HG02798 (cell line): Measurements from ENCODE around the gene ABITRAM.

ENCODE experiments used
- ATAC-seq: cut with Tn5 transposase; IDR thresholded peaks from one replicate; pipeline ENCODE4 v1.9.1; 2021; ENCODE audit warnings: mild to moderate bottlenecking; ENCODE audit not compliant: unreplicated experiment, poor library complexity

ABITRAM gene

DNA sequence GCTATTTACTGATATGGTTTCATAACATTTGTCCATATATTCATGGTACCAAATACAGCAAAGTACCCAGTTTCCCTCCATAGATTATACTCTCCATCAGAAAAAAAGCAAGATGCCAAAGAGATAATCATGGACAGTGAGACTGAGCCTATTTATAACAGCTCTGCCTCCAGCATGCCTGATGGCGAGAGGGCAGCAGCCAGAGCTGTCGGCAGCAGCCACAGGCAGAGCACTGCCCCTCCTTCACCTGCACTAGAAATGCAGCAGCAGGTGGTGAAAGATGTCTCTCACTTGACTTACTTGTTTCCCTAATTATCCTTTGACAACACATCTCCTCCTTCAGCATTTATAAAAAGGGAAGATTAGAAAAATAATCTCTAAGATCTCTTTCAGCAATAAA is 46.7 kb downstream of the ABITRAM start:
- no peak for ATAC-seq

- ATAC-seq = no peak
Measured at GRCh38 chr9:108983885-108984284, 49.7 kb downstream of the ABITRAM start.
